Ascending aorta (tissue), 2 donors: ENCODE data around the gene NLRP6. TPM values are rescaled to one million over a fixed set of nuclear protein-coding genes. Genes with fewer than 3 reads are reported as not detected.
"Not testable (repeated sequence)": the region's sequence is repeated elsewhere in the genome, so short reads cannot be mapped to it uniquely, and the experiment has no call there.

Source experiments
- DNase-seq, 2 donors: peaks; one replicate each; pipeline ENCODE4 v3.0.0-alpha.2; 2019; ENCODE audit warnings: low spot score in 2 of 2
- H3K27ac ChIP-seq, 2 donors: fragments of 200-600 bp; sonication (generic); one replicate each; pipeline ENCODE4 v1.5.1; 2016 to 2017; ENCODE audit warnings: mild to moderate bottlenecking in 1 of 2
- H3K27me3 ChIP-seq: fragments of 200-600 bp; sonication (generic); one replicate; pipeline ENCODE4 v1.5.1; 2017
- H3K36me3 ChIP-seq, 2 donors: fragments of 200-600 bp; sonication (generic); one replicate each; pipeline ENCODE4 v1.5.1; 2016
- H3K4me1 ChIP-seq, 2 donors: fragments of 200-600 bp; sonication (generic); one replicate each; pipeline ENCODE4 v1.5.1; 2016 to 2017; ENCODE audit warnings: mild to moderate bottlenecking in 1 of 2
- H3K4me3 ChIP-seq, 2 donors: fragments of 200-600 bp; sonication (generic); one replicate each; pipeline ENCODE4 v1.5.1; 2016 to 2017; ENCODE audit warnings: mild to moderate bottlenecking in 1 of 2
- H3K9me3 ChIP-seq, 2 donors: fragments of 200-600 bp; sonication (generic); one replicate each; pipeline ENCODE4 v1.5.1; 2016
- CTCF ChIP-seq, 3 experiments: fragments of 200-600 bp in 2 of 3; fragments of 450-650 bp in 1 of 3; sonication (generic) in 2 of 3; IDR thresholded peaks; one replicate each; pipeline ENCODE4 v1.5.1; 2016 to 2019; ENCODE audit warnings: antibody characterized with exemption in 3 of 3, mild to moderate bottlenecking in 1 of 3, moderate library complexity in 1 of 3
- intact Hi-C: fragments of 100-400 bp; cut with DNase I; formaldehyde crosslinking; loops from one replicate; pipeline ENCODE4 v1.15.1; 2023
- total RNA-seq: library from RNA; depleted of rRNA; stranded (reverse); fragments of >200 nt; gene quantifications from one replicate; pipeline ENCODE4 v1.1.0, GENCODE V29; 2016

Gene NLRP6
- total RNA-seq, 1 donor from 2014 or later: not detected

DNA sequence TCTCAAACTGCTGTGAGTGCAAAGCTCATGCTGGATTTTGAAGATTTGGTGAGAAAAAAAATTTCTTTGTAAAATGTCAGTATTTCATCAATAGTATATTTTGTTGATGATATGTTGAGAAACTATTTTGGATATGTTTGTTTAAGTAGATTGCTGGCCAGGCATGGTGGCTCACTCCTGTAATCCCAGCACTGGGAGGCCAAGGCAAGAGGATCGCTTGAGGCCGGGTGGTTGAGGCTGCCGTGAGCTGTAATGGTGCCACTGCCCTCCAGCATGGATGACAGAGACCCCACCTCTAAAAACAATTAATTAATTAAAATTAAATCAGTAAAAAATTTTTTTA, 49.3 kb downstream of the NLRP6 start:
- no peak for DNase-seq
- H3K27ac ChIP-seq: peak overlapping the region; percentile 76 to 88
- H3K36me3 ChIP-seq: no peaks in the 10 kb centered on the region
- no peak overlapping the region for H3K4me3 ChIP-seq
- TF ChIP-seq CTCF (IDR thresholded peaks at IDR 0.05): no peak
- H3K4me1 ChIP-seq: peaks cover 9 to 26% of the 10 kb centered on the region in 2 donors
- intact Hi-C loops: loop anchor here (1.0 kb wide), 1 partner anchor 26 kb away; no protein-coding TSS in a partner anchor
- H3K9me3 ChIP-seq: no peaks in the 10 kb centered on the region
- H3K27me3 ChIP-seq: no peaks in the 10 kb centered on the region

GRCh38 chr11:328012-328411, 49.8 kb downstream of the NLRP6 start:
- Histone ChIP-seq H3K36me3 (no peaks in the 10 kb centered on the region), H3K4me1 (peaks cover 9 to 26% of the 10 kb centered on the region in 2 donors), H3K27ac (no peak overlapping the region), H3K27me3 (no peaks in the 10 kb centered on the region), H3K4me3 (no peak overlapping the region), H3K9me3 (no peaks in the 10 kb centered on the region)
- TF ChIP-seq CTCF (IDR thresholded peaks at IDR 0.05): no peak
- DNase-seq: peak in 1 of 2 donors; percentile 57
- intact Hi-C loops: no loop called here

- peak in 1 of 2 donors; percentile 58 for DNase-seq
- H3K4me3 ChIP-seq, H3K27ac ChIP-seq, intact Hi-C loops, H3K9me3 ChIP-seq, H3K36me3 ChIP-seq, H3K27me3 ChIP-seq: not testable (repeated sequence)
- peaks cover 9 to 26% of the 10 kb centered on the region in 2 donors for H3K4me1 ChIP-seq
These were observed 50.4 kb downstream of the NLRP6 start for GRCh38 chr11:328516-329100.

- H3K4me1 ChIP-seq: peaks cover 6 to 20% of the 10 kb centered on the region in 2 donors
- H3K27me3 ChIP-seq: no peaks in the 10 kb centered on the region
- intact Hi-C loops: no loop called here
- no peaks in the 10 kb centered on the region for H3K9me3 ChIP-seq
- H3K36me3 ChIP-seq: no peaks in the 10 kb centered on the region
- no peak overlapping the region for H3K27ac ChIP-seq
- TF ChIP-seq CTCF (IDR thresholded peaks at IDR 0.05): no peak
- H3K4me3 ChIP-seq: no peak overlapping the region
- no peak for DNase-seq
These were observed 51.7 kb downstream of the NLRP6 start for GRCh38 chr11:329886-330253.

DNA sequence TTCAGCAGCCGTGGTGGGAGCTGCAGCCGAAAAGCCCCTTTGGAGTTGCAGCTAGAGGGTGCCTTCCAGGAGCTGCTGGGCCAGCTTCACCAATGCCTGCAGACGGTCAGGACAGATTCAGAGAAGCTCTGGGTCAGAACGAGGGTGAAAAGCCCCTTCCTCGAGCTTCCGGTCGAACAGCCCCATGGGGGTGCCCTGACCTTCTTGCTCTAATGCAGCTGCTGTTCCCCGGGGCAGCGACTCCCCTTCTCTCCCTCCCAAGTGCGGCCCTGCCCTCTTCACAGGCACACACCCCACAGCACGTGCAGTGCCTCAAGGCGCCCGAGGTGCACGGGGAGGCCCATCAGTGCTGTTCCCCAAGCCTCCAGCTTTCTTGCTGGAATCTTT, 52.1 kb downstream of the NLRP6 start:
- Histone ChIP-seq H3K4me3 (no peak overlapping the region), H3K4me1 (peaks cover 6 to 19% of the 10 kb centered on the region in 2 donors), H3K36me3 (no peaks in the 10 kb centered on the region), H3K9me3 (no peaks in the 10 kb centered on the region), H3K27ac (no peak overlapping the region), H3K27me3 (no peaks in the 10 kb centered on the region)
- no peak for TF ChIP-seq CTCF (IDR thresholded peaks at IDR 0.05)
- intact Hi-C loops: no loop called here
- DNase-seq: no peak

DNA sequence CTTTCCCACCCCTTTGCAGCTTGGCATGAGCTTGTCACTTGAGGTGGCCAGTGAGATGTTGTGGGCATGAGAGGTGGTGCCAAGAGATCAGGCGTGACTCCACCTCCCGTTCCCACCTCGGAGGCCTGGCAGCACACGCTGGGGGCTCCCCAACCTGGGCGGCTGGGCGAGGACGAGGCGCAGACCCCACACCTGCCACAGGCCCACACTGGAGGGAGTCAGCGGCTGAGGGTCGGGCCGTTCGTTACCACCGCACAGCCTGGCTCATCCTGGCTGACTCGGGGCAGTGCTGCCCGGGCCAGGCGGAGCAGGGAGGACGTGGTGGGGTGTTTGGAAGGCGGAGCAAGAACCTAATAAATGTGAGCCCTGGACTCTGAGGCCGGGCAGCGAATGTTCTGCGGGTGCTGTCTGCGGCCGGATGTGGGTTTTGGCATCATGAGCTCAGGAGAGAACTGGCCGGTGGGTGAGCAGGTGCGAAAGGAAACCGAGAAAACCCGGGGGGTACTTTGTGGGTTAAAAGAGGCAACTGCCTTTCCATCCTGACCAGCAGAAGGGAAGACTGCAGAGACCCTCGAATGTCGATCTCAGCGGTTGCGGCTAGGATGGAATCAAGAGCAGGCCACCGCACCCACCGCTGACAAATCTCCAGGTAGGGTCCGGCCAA, 52.6 kb downstream of the NLRP6 start:
- no peaks in the 10 kb centered on the region for H3K27me3 ChIP-seq
- no peaks in the 10 kb centered on the region for H3K36me3 ChIP-seq
- H3K4me3 ChIP-seq: no peak overlapping the region
- intact Hi-C loops: no loop called here
- TF ChIP-seq CTCF (IDR thresholded peaks at IDR 0.05): no peak
- no peaks in the 10 kb centered on the region for H3K9me3 ChIP-seq
- H3K27ac ChIP-seq: no peak overlapping the region
- peaks cover 6 to 16% of the 10 kb centered on the region in 2 donors for H3K4me1 ChIP-seq
- no peak for DNase-seq
